ENCODE results near the gene RELN.

The RELN gene

DNA sequence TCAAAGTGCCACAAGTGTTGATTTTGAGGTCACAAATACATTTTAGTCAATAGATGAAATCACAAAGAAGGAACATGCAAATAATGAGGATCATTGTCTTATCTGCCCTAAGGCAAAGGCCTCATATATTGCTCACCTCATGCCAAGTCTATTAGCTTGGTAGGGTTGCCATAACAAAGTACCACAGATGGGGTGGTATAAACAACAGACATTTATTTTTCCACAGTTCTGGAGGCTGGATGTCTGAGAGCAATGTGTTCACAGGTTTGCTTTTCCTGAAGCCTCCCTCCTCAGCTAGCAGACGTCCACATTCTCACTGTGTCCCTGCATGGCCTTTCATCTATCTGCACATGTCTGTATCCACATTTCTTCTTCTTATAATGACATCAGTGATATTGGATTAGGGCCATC, 59.6 kb downstream of the RELN start:
- TF ChIP-seq, protein P1, sequence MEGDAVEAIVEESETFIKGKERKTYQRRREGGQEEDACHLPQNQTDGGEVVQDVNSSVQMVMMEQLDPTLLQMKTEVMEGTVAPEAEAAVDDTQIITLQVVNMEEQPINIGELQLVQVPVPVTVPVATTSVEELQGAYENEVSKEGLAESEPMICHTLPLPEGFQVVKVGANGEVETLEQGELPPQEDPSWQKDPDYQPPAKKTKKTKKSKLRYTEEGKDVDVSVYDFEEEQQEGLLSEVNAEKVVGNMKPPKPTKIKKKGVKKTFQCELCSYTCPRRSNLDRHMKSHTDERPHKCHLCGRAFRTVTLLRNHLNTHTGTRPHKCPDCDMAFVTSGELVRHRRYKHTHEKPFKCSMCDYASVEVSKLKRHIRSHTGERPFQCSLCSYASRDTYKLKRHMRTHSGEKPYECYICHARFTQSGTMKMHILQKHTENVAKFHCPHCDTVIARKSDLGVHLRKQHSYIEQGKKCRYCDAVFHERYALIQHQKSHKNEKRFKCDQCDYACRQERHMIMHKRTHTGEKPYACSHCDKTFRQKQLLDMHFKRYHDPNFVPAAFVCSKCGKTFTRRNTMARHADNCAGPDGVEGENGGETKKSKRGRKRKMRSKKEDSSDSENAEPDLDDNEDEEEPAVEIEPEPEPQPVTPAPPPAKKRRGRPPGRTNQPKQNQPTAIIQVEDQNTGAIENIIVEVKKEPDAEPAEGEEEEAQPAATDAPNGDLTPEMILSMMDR (IDR thresholded peaks at IDR 0.05; ENCODE audit: low read depth, low read length), result no peak

DNA sequence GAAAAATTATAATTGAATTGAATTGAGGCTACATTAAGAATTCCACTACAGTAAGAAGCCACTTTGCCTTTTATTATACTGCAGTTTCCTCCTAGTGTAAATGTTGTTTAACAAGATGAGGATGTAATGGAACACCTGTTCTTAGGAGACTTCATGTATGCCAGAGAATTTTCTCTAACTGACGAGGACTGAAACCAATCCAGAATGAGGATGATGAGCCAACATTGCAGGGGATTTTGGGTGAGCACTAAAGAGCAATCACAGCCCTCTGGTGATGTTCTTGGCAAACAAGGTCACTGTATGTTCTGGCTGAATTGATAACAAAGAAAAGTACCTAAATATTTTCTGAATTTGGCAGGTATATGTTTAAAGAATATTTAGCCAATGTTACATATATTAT, 60.9 kb downstream of the RELN start:
- no peak overlapping the region for H3K4me3 ChIP-seq (ENCODE audit: low read depth, low read length)
- TF ChIP-seq, protein P1 (IDR thresholded peaks at IDR 0.05; ENCODE audit: low read depth, low read length), result no peak

More for the DNA sequence above, 59.6 kb downstream of the RELN start:
- H3K4me3 ChIP-seq (ENCODE audit: low read depth, low read length), result no peak overlapping the region

DNA sequence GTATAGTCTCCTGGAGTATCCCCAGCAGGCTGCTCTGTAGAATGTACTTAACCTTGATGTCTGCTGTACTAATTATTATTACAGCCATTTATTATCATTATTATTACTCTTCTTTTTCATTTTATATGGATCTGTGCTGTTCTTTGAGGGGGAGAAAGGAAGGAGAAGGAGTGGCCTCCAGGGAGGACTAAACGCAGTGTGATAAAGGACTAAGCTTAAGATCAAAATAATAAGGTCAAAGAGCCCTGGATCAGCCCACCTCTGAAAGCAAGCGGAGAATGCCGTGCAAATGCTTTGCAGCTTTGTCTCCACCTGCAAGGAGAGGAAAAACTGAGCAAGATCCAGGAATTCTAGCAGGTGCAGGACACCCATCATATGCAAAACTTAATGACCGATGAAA, 65.3 kb downstream of the RELN start:
- TF ChIP-seq, protein P1 (IDR thresholded peaks at IDR 0.05; ENCODE audit: low read depth, low read length), result no peak
- H3K4me3 ChIP-seq (ENCODE audit: low read depth, low read length), result no peak overlapping the region

DNA sequence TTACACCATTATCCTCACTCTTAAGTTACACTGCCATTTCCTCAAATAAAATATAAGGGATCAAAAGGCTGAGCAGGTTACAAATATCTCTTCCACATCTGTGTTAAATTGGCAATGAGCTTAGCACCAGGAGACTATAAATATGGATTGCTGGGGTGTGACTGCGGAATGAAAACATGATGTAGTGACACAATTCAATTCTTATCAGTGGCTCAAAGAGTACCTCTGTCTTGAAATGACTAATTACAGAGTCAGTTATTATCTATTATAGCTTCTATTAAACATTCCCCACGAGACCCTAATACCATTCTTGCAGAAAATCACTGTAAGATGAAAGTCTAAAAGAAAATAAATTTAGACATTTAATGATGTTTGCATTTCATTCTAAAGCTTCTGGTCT, 67.1 kb downstream of the RELN start:
- TF ChIP-seq, protein P1 (IDR thresholded peaks at IDR 0.05; ENCODE audit: low read depth, low read length), result no peak
- H3K4me3 ChIP-seq (ENCODE audit: low read depth, low read length), result no peak overlapping the region

DNA sequence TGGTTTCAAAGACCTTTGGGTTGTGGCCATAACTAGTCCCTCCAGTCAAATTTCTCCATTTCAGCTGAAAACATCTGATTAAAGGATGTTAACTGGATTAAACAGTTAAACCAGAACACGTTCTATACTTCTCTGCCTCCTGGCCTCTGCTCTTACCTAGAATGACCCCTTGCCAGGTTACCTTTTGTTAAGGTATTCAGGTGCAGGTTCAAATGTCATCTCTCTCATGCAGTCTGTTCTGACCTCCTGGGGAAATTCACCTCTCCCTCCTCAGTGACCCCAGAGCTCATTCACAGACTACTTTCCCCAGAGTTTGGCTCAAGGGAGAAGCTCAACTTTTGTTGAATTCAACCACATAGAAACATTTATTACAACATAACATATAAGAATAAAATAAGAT, 67.8 kb downstream of the RELN start:
- H3K4me3 ChIP-seq (ENCODE audit: low read depth, low read length), result no peak overlapping the region
- TF ChIP-seq, protein P1 (IDR thresholded peaks at IDR 0.05; ENCODE audit: low read depth, low read length), result no peak

DNA sequence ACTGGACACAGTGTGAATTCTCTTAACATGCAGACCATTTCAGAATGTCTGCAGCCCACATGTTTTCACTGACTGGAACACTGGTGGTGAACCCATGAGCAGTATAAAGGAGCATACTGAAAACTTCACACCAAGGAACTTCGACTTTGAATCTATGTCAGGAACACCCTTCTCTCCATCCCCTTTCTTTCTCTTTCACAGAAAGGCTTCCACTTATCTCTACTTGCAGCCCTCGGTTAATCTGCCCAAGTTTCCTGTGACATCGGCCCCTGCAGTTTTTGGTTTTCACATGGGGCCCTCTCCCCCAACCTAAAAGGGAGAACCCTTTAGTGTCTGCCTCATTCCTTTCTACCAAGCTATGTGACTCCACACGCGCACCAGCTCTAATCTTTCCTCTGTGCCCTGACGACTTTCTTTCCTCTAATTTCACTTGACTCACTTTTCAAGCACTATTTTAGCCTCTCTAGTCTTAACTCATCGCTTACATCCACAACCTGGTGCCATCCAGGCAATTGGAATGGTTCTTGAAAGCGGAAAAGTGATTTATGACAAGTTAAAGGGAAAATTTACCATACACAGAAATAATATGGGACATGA, 70.1 kb downstream of the RELN start:
- H3K4me3 ChIP-seq (ENCODE audit: low read depth, low read length), result no peak overlapping the region
- TF ChIP-seq, protein P1 (IDR thresholded peaks at IDR 0.05; ENCODE audit: low read depth, low read length), result no peak

DNA sequence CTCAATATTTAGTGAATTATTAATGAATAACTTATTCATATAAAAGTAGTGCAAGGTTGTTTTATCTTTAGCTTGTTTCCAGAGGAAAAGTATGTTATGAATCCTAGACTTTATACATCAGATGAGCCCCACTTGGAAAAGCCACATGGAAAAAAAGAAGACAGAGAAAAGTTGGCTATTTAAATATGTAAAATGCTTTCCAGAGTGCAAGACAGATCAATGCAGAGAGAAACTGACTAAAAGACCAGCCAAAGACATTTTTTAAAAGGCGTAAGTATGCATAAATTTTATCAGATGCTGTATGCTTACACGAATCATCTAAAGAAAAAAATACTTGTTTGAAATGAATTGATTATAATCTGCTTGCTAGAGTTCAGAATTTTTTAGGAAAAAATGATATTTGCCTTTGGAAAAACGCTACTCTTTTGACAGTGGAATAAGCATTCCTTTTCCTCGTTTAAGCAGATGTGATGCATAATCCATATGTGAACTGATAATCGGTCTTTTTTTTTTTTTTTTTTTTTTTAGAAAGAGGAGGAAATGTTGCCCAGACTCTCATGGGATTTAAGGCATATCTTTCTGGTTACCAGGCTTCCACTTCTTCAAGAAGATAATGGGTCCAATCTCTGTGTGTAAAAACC, 70.7 kb downstream of the RELN start:
- H3K4me3 ChIP-seq (ENCODE audit: low read depth, low read length), result no peak overlapping the region
- TF ChIP-seq, protein P1 (IDR thresholded peaks at IDR 0.05; ENCODE audit: low read depth, low read length), result no peak
